GM23338 (cell line): ENCODE results near the gene ZBTB44. TPM values are rescaled to one million over a fixed set of nuclear protein-coding genes. Genes with fewer than 3 reads are reported as not detected.

ENCODE experiments used
- ATAC-seq: fragments of 200-7000 bp; cut with Tn5 transposase; 3 replicates; pipeline ENCODE4 v1.9.1; 2020
- DNase-seq: peaks from one replicate; pipeline ENCODE4 v3.0.0-alpha.2; 2015; ENCODE audit warnings: low spot score
- H2AFZ ChIP-seq: fragments of 200-600 bp; sonication (generic); 2 replicates; pipeline ENCODE4 v1.8.0; 2016; ENCODE audit warnings: antibody characterized with exemption, mild to moderate bottlenecking, moderate library complexity
- H3F3A ChIP-seq: fragments of 200-600 bp; sonication (generic); replicated peaks from 2 replicates; pipeline ENCODE4 v1.8.0; 2017; ENCODE audit warnings: antibody characterized with exemption, mixed run types, low read depth
- H3K27ac ChIP-seq: fragments of 200-600 bp; sonication (generic); 2 replicates; pipeline ENCODE4 v1.6.1; 2016; ENCODE audit warnings: low read depth
- H3K27me3 ChIP-seq: fragments of 200-600 bp; sonication (generic); 2 replicates; pipeline ENCODE4 v1.8.0; 2016; ENCODE audit warnings: mild to moderate bottlenecking, mixed run types, moderate library complexity; ENCODE audit not compliant: insufficient read depth
- H3K36me3 ChIP-seq: fragments of 200-600 bp; sonication (generic); 2 replicates; pipeline ENCODE4 v1.8.0; 2016; ENCODE audit warnings: mild to moderate bottlenecking; ENCODE audit not compliant: insufficient read depth
- H3K4me1 ChIP-seq: fragments of 200-600 bp; sonication (generic); 2 replicates; pipeline ENCODE4 v1.8.0; 2016; ENCODE audit warnings: mild to moderate bottlenecking, moderate library complexity; ENCODE audit not compliant: insufficient read depth
- H3K4me2 ChIP-seq: fragments of 200-600 bp; sonication (generic); 2 replicates; pipeline ENCODE4 v1.7.1; 2017; ENCODE audit warnings: mixed run types
- H3K4me3 ChIP-seq: fragments of 200-600 bp; sonication (generic); 2 replicates; pipeline ENCODE4 v1.6.1; 2016; ENCODE audit warnings: mixed run types
- H3K79me2 ChIP-seq: fragments of 200-600 bp; sonication (generic); replicated peaks from 2 replicates; pipeline ENCODE4 v1.8.0; 2017; ENCODE audit warnings: mild to moderate bottlenecking; ENCODE audit not compliant: insufficient read depth
- H3K9me2 ChIP-seq: fragments of 200-600 bp; sonication (generic); 2 replicates; pipeline ENCODE4 v1.8.0; 2017; ENCODE audit not compliant: insufficient read depth
- H4K20me1 ChIP-seq: fragments of 200-600 bp; sonication (generic); replicated peaks from 2 replicates; pipeline ENCODE4 v1.8.0; 2017; ENCODE audit warnings: mild to moderate bottlenecking; ENCODE audit not compliant: insufficient read depth
- H3K27ac Mint-ChIP-seq: 2 replicates; pipeline ENCODE4 v1.8.0; 2020; ENCODE audit warnings: inconsistent platforms, mild to moderate bottlenecking, moderate library complexity, mixed read lengths
- H3K27me3 Mint-ChIP-seq: 3 replicates; pipeline ENCODE4 v1.8.0; 2022; ENCODE audit warnings: low read depth, mild to moderate bottlenecking, moderate library complexity, mixed read lengths, inconsistent platforms; ENCODE audit not compliant: insufficient read depth, poor library complexity
- H3K36me3 Mint-ChIP-seq: 3 replicates; pipeline ENCODE4 v1.8.0; 2021; ENCODE audit warnings: low read depth, mild to moderate bottlenecking, inconsistent platforms, moderate library complexity, mixed read lengths
- H3K4me1 Mint-ChIP-seq: 3 replicates; pipeline ENCODE4 v1.8.0; 2020; ENCODE audit warnings: mild to moderate bottlenecking, inconsistent platforms, mixed read lengths
- H3K4me3 Mint-ChIP-seq: 3 replicates; pipeline ENCODE4 v1.8.0; 2021; ENCODE audit warnings: moderate library complexity, mild to moderate bottlenecking, inconsistent platforms, mixed read lengths
- H3K9me3 Mint-ChIP-seq: 3 replicates; pipeline ENCODE4 v1.8.0; 2020; ENCODE audit warnings: moderate library complexity, mild to moderate bottlenecking, inconsistent platforms, mixed read lengths
- EZH2phosphoT487 ChIP-seq: fragments of 200-600 bp; sonication (generic); IDR thresholded peaks from one replicate; pipeline ENCODE4 v1.8.1; 2018; ENCODE audit warnings: antibody characterized with exemption; ENCODE audit not compliant: unreplicated experiment
- JUNB ChIP-seq: IDR thresholded peaks from one replicate; pipeline ENCODE4 v1.6.1; 2016; ENCODE audit warnings: antibody characterized with exemption; ENCODE audit not compliant: unreplicated experiment
- NANOG ChIP-seq: IDR thresholded peaks from 2 replicates; pipeline ENCODE4 v1.6.1; 2016; ENCODE audit warnings: antibody characterized with exemption, borderline replicate concordance
- ZNF331 ChIP-seq: fragments of 250-450 bp; sonication (Bioruptor Pico); IDR thresholded peaks from 2 replicates; pipeline ENCODE4 v1.5.0; 2020; ENCODE audit warnings: low read depth, mild to moderate bottlenecking, moderate library complexity
- polyA plus RNA-seq: library from polyadenylated mRNA; unstranded; fragments of >200 nt; fragmentation: Nextera tagmentation; extraction: Ambion mirVana; gene quantifications from 2 replicates; pipeline ENCODE4 v1.2.1, GENCODE V29; 2016
- total RNA-seq: library from RNA; depleted of rRNA; stranded (reverse); fragments of >200 nt; shearing (Covaris generic); gene quantifications from 2 replicates; pipeline ENCODE4 v1.2.3, GENCODE V29; 2014
- TF ChIP-seq, protein P1 (sequence below): fragments of 250-450 bp; sonication (Bioruptor Pico); IDR thresholded peaks from 2 replicates; pipeline ENCODE4 v1.5.0; 2020; ENCODE audit warnings: mild to moderate bottlenecking, moderate library complexity
- TF ChIP-seq, protein P2 (sequence below): IDR thresholded peaks from 2 replicates; pipeline ENCODE4 v1.6.1; 2016; ENCODE audit warnings: antibody characterized with exemption

Gene ZBTB44
- total and polyA plus RNA-seq, 2 experiments from 2014 or later: 61.2 to 102 TPM

DNA sequence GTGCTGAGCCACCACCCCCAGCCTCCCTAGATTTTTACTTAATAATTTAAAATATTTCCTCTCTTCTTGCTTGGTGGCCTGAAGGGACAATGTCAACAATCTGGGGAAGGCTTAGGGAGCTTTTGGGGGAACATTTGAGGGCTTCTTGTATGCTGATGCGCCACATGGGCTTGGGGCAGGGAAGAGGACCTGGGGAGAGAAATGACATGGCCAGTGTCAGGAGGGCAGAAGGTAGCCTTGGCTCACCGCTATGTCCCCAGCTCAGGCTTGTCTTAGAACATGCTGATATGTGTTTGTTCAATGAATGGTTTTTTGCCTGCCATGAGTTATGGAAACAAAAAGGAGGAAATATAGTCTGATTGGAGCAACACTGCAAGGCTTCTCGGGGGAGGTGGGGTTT, 103.6 kb downstream of the ZBTB44 start:
- no peaks in the 10 kb centered on the region for H4K20me1 ChIP-seq
- H3K9me2 ChIP-seq: no peaks in the 10 kb centered on the region
- no peak for ATAC-seq
- H3K36me3 ChIP-seq: no peaks in the 10 kb centered on the region
- TF ChIP-seq JUNB (no peak), ZNF331 (CRISPR knock-in tag) (no peak), EZH2phosphoT487 (no peak), NANOG (no peak)
- TF ChIP-seq, protein P1, sequence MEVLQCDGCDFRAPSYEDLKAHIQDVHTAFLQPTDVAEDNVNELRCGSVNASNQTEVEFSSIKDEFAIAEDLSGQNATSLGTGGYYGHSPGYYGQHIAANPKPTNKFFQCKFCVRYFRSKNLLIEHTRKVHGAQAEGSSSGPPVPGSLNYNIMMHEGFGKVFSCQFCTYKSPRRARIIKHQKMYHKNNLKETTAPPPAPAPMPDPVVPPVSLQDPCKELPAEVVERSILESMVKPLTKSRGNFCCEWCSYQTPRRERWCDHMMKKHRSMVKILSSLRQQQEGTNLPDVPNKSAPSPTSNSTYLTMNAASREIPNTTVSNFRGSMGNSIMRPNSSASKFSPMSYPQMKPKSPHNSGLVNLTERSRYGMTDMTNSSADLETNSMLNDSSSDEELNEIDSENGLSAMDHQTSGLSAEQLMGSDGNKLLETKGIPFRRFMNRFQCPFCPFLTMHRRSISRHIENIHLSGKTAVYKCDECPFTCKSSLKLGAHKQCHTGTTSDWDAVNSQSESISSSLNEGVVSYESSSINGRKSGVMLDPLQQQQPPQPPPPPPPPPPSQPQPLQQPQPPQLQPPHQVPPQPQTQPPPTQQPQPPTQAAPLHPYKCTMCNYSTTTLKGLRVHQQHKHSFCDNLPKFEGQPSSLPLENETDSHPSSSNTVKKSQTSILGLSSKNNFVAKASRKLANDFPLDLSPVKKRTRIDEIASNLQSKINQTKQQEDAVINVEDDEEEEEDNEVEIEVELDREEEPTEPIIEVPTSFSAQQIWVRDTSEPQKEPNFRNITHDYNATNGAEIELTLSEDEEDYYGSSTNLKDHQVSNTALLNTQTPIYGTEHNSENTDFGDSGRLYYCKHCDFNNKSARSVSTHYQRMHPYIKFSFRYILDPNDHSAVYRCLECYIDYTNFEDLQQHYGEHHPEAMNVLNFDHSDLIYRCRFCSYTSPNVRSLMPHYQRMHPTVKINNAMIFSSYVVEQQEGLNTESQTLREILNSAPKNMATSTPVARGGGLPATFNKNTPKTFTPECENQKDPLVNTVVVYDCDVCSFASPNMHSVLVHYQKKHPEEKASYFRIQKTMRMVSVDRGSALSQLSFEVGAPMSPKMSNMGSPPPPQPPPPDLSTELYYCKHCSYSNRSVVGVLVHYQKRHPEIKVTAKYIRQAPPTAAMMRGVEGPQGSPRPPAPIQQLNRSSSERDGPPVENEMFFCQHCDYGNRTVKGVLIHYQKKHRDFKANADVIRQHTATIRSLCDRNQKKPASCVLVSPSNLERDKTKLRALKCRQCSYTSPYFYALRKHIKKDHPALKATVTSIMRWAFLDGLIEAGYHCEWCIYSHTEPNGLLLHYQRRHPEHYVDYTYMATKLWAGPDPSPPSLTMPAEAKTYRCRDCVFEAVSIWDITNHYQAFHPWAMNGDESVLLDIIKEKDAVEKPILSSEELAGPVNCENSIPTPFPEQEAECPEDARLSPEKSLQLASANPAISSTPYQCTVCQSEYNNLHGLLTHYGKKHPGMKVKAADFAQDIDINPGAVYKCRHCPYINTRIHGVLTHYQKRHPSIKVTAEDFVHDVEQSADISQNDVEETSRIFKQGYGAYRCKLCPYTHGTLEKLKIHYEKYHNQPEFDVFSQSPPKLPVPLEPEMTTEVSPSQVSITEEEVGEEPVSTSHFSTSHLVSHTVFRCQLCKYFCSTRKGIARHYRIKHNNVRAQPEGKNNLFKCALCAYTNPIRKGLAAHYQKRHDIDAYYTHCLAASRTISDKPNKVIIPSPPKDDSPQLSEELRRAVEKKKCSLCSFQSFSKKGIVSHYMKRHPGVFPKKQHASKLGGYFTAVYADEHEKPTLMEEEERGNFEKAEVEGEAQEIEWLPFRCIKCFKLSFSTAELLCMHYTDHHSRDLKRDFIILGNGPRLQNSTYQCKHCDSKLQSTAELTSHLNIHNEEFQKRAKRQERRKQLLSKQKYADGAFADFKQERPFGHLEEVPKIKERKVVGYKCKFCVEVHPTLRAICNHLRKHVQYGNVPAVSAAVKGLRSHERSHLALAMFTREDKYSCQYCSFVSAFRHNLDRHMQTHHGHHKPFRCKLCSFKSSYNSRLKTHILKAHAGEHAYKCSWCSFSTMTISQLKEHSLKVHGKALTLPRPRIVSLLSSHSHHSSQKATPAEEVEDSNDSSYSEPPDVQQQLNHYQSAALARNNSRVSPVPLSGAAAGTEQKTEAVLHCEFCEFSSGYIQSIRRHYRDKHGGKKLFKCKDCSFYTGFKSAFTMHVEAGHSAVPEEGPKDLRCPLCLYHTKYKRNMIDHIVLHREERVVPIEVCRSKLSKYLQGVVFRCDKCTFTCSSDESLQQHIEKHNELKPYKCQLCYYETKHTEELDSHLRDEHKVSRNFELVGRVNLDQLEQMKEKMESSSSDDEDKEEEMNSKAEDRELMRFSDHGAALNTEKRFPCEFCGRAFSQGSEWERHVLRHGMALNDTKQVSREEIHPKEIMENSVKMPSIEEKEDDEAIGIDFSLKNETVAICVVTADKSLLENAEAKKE (CRISPR knock-in tag): no peak
- TF ChIP-seq, protein P2, sequence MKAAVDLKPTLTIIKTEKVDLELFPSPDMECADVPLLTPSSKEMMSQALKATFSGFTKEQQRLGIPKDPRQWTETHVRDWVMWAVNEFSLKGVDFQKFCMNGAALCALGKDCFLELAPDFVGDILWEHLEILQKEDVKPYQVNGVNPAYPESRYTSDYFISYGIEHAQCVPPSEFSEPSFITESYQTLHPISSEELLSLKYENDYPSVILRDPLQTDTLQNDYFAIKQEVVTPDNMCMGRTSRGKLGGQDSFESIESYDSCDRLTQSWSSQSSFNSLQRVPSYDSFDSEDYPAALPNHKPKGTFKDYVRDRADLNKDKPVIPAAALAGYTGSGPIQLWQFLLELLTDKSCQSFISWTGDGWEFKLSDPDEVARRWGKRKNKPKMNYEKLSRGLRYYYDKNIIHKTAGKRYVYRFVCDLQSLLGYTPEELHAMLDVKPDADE: no peak
- H3K4me3 ChIP-seq: no peak overlapping the region
- Mint-ChIP-seq H3K27ac (0 out of 2 replicates have a peak overlapping the region, but pooled peaks have one; percentile 8), H3K27me3 (peaks cover 11% of the 10 kb centered on the region), H3K36me3 (no peaks in the 10 kb centered on the region; the same call in 2 of the 3 replicates), H3K4me1 (peaks cover 5% of the 10 kb centered on the region), H3K4me3 (no peak overlapping the region), H3K9me3 (no peaks in the 10 kb centered on the region)
- H3K4me1 ChIP-seq: no peaks in the 10 kb centered on the region
- no peaks in the 10 kb centered on the region for H3F3A ChIP-seq
- H2AFZ ChIP-seq: no peak overlapping the region
- DNase-seq: no peak
- H3K4me2 ChIP-seq: no peak overlapping the region
- H3K27ac ChIP-seq: no peak overlapping the region
- H3K79me2 ChIP-seq: no peaks in the 10 kb centered on the region
- H3K27me3 ChIP-seq: no peaks in the 10 kb centered on the region
